HEK293T (cell line): Measurements from ENCODE around the gene VASH2.

Source experiments
- CTCF ChIA-PET: fragments of 350-600 bp; formaldehyde crosslinking; extraction: SDS; loops from one replicate; lab custom pipeline; 2021; ENCODE audit warnings: antibody characterized with exemption, inconsistent platforms; lab: Yijun Ruan, JAX
- POLR2A ChIA-PET: fragments of 350-600 bp; formaldehyde crosslinking; extraction: SDS; loops from one replicate; lab custom pipeline; 2020; ENCODE audit warnings: antibody characterized with exemption, inconsistent platforms; lab: Yijun Ruan, JAX
- DNase-seq: peaks from one replicate; pipeline ENCODE4 v3.0.0; 2012; ENCODE audit warnings: mixed read lengths; ENCODE audit errors: extremely low spot score
- ARNT ChIP-seq: fragments of 450-650 bp; IDR thresholded peaks from 2 replicates; pipeline ENCODE4 v1.6.1; 2017; ENCODE audit warnings: mild to moderate bottlenecking
- BHLHE40 ChIP-seq: fragments of 450-650 bp; IDR thresholded peaks from 2 replicates; pipeline ENCODE4 v1.6.1; 2016; ENCODE audit warnings: mild to moderate bottlenecking, moderate library complexity, borderline replicate concordance
- CTBP1 ChIP-seq: fragments of 450-650 bp; IDR thresholded peaks from 2 replicates; pipeline ENCODE4 v1.6.1; 2016; ENCODE audit warnings: borderline replicate concordance
- ELF4 ChIP-seq: fragments of 450-650 bp; IDR thresholded peaks from 2 replicates; pipeline ENCODE4 v1.6.1; 2017; ENCODE audit warnings: antibody characterized with exemption
- FOXA1 ChIP-seq: fragments of 450-650 bp; IDR thresholded peaks from 2 replicates; pipeline ENCODE4 v1.6.1; 2016; ENCODE audit warnings: mild to moderate bottlenecking
- FOXK2 ChIP-seq: fragments of 450-650 bp; IDR thresholded peaks from 2 replicates; pipeline ENCODE4 v1.6.1; 2016; ENCODE audit warnings: mild to moderate bottlenecking
- FOXM1 ChIP-seq: fragments of 450-650 bp; IDR thresholded peaks from 2 replicates; pipeline ENCODE4 v1.6.1; 2017; ENCODE audit warnings: mild to moderate bottlenecking, borderline replicate concordance
- HDGF ChIP-seq: fragments of 450-650 bp; IDR thresholded peaks from 2 replicates; pipeline ENCODE4 v1.6.1; 2017; ENCODE audit warnings: antibody characterized with exemption, borderline replicate concordance
- L3MBTL2 ChIP-seq: fragments of 450-650 bp; conservative IDR thresholded peaks from 2 replicates; pipeline ENCODE4 v1.6.1; 2016; ENCODE audit warnings: mild to moderate bottlenecking
- LEF1 ChIP-seq: fragments of 450-650 bp; IDR thresholded peaks from 2 replicates; pipeline ENCODE4 v1.6.1; 2017; ENCODE audit warnings: mild to moderate bottlenecking, borderline replicate concordance
- NFRKB ChIP-seq: fragments of 450-650 bp; IDR thresholded peaks from 2 replicates; pipeline ENCODE4 v1.6.1; 2016; ENCODE audit warnings: mild to moderate bottlenecking, moderate library complexity
- PKNOX1 ChIP-seq: fragments of 450-650 bp; IDR thresholded peaks from 2 replicates; pipeline ENCODE4 v1.6.1; 2016
- SP1 ChIP-seq: fragments of 450-650 bp; IDR thresholded peaks from 2 replicates; pipeline ENCODE4 v1.6.1; 2017
- SUZ12 ChIP-seq: fragments of 450-650 bp; IDR thresholded peaks from 2 replicates; pipeline ENCODE4 v1.6.1; 2016; ENCODE audit warnings: mild to moderate bottlenecking
- TARDBP ChIP-seq: fragments of 450-650 bp; IDR thresholded peaks from 2 replicates; pipeline ENCODE4 v1.6.1; 2016
- ZNF384 ChIP-seq: fragments of 450-650 bp; IDR thresholded peaks from 2 replicates; pipeline ENCODE4 v1.6.1; 2016

Gene VASH2

GRCh38 chr1:212945463-212946160 is 4.7 kb upstream of the VASH2 start:
- POLR2A ChIA-PET: interaction anchor here (0.9 kb wide), 1 partner anchor 12 kb away, joined by 3 read pairs; no protein-coding TSS in a partner anchor
- CTCF ChIA-PET: interaction anchor here (1.2 kb wide), 1 partner anchor 22 kb away, joined by 3 read pairs; no protein-coding TSS in a partner anchor
- DNase-seq: no peak
- TF ChIP-seq FOXA1: no peak
- no peak for TF ChIP-seq SUZ12
- no peak for TF ChIP-seq BHLHE40
- TF ChIP-seq L3MBTL2: no peak
- TF ChIP-seq ARNT: no peak
- no peak for TF ChIP-seq SP1
- no peak for TF ChIP-seq LEF1
- no peak for TF ChIP-seq TARDBP
- no peak for TF ChIP-seq ZNF384
- TF ChIP-seq NFRKB: no peak

- CTCF ChIA-PET: interaction anchor here (1.2 kb wide), 1 partner anchor 21 kb away, joined by 3 read pairs; no protein-coding TSS in a partner anchor
- POLR2A ChIA-PET: no interaction called here
- TF ChIP-seq SP1 (no peak), FOXK2 (no peak), BHLHE40 (no peak), SUZ12 (no peak), ZNF384 (no peak), NFRKB (no peak), ARNT (no peak), ELF4 (no peak), LEF1 (no peak), CTBP1 (no peak), FOXM1 (no peak), PKNOX1 (no peak), HDGF (no peak), L3MBTL2 (no peak)
- no peak for DNase-seq
Observed at GRCh38 chr1:212946872-212947271, 3.5 kb upstream of the VASH2 start.

GRCh38 chr1:212949771-212950170 is 570 bp upstream of the VASH2 start:
- TF ChIP-seq BHLHE40 (no peak), L3MBTL2 (no peak), SUZ12 (no peak), ELF4 (no peak), ARNT (no peak), LEF1 (no peak), FOXK2 (no peak), ZNF384 (no peak), TARDBP (no peak), PKNOX1 (no peak), FOXM1 (no peak), HDGF (no peak), CTBP1 (no peak), NFRKB (no peak), FOXA1 (no peak), SP1 (no peak)
- POLR2A ChIA-PET: interaction anchor here (1.8 kb wide), 1 partner anchor 92 kb away, joined by 7 read pairs; the partner anchor contains the start of gene FLVCR1
- CTCF ChIA-PET: no interaction called here
- DNase-seq: no peak

GRCh38 chr1:212951126-212951946 is 995 bp downstream of the VASH2 start:
- POLR2A ChIA-PET: interaction anchor here (0.7 to 1.8 kb wide), 2 partner anchors 11 to 93 kb away, joined by 4 to 7 read pairs; partner anchors contain the start of gene FLVCR1
- CTCF ChIA-PET: interaction anchor here (0.9 to 1.1 kb wide), 2 partner anchors 16 to 286 kb away, joined by 3 to 8 read pairs; no protein-coding TSS in a partner anchor
- DNase-seq: peak; percentile 48
- no peak for TF ChIP-seq ZNF384
- no peak for TF ChIP-seq BHLHE40
- TF ChIP-seq ELF4: no peak
- TF ChIP-seq NFRKB: no peak
- TF ChIP-seq CTBP1: no peak
- no peak for TF ChIP-seq ARNT
- TF ChIP-seq SUZ12: no peak

GRCh38 chr1:212951947-212952640 is 1.8 kb downstream of the VASH2 start:
- POLR2A ChIA-PET: no interaction called here
- DNase-seq: no peak
- CTCF ChIA-PET: no interaction called here
- TF ChIP-seq L3MBTL2: no peak

- ChIA-PET CTCF (no interaction called here), POLR2A (no interaction called here)
- DNase-seq: no peak
- TF ChIP-seq LEF1: no peak
- no peak for TF ChIP-seq TARDBP
- TF ChIP-seq ZNF384: no peak
- no peak for TF ChIP-seq ARNT
- TF ChIP-seq FOXK2: no peak
- TF ChIP-seq L3MBTL2: no peak
- no peak for TF ChIP-seq PKNOX1
- no peak for TF ChIP-seq FOXM1
Observed at GRCh38 chr1:212952641-212952976, 2.3 kb downstream of the VASH2 start.
